ENCODE measurements around the gene ZMAT5.
"Not testable (repeated sequence)": the region's sequence is repeated elsewhere in the genome, so short reads cannot be mapped to it uniquely, and the experiment has no call there.

ZMAT5 gene

GRCh38 chr22:29784451-29785361 lies 17.9 kb upstream of the ZMAT5 start:
- DNase-seq: no peak

- no peak for DNase-seq
Observed at GRCh38 chr22:29782061-29782845, 15.4 kb upstream of the ZMAT5 start.

GRCh38 chr22:29780748-29781676 lies 14.2 kb upstream of the ZMAT5 start:
- DNase-seq: no peak

- no peak for DNase-seq
Observed at GRCh38 chr22:29780220-29780619, 13.4 kb upstream of the ZMAT5 start.

GRCh38 chr22:29773233-29773632 lies 6.4 kb upstream of the ZMAT5 start:
- no peak for DNase-seq

GRCh38 chr22:29772170-29772641 lies 5.4 kb upstream of the ZMAT5 start:
- no peak for DNase-seq

GRCh38 chr22:29769723-29770321 lies 3.0 kb upstream of the ZMAT5 start:
- no peak for DNase-seq

- DNase-seq: no peak
Observed at GRCh38 chr22:29768052-29768693, 1.4 kb upstream of the ZMAT5 start.

GRCh38 chr22:29767171-29768051 lies 604 bp upstream of the ZMAT5 start, which contains the start of gene UQCR10:
Gene UQCR10 (plus strand): TSS chr22:29767369. CDS start chr22:29767399, 30 bp downstream.
- peak; percentile 86 for DNase-seq

- DNase-seq: peak; percentile 36
Observed at GRCh38 chr22:29765905-29766631, 739 bp downstream of the ZMAT5 start.

- DNase-seq: peak; percentile 85
Observed at GRCh38 chr22:29762263-29762662, 4.5 kb downstream of the ZMAT5 start.

GRCh38 chr22:29758959-29759358 lies 7.8 kb downstream of the ZMAT5 start:
- no peak for DNase-seq

- no peak for DNase-seq
Observed at GRCh38 chr22:29758068-29758622, 8.7 kb downstream of the ZMAT5 start.

GRCh38 chr22:29757096-29757495 lies 9.7 kb downstream of the ZMAT5 start:
- DNase-seq: no peak

- peak; percentile 33 for DNase-seq
Observed at GRCh38 chr22:29756341-29756740, 10.5 kb downstream of the ZMAT5 start.

- peak; percentile 60 for DNase-seq
Observed at GRCh38 chr22:29755889-29756288, 10.9 kb downstream of the ZMAT5 start.

GRCh38 chr22:29754658-29755395 lies 12.0 kb downstream of the ZMAT5 start:
- DNase-seq: not testable (repeated sequence)

- no peak for DNase-seq
Observed at GRCh38 chr22:29753808-29754657, 12.8 kb downstream of the ZMAT5 start.

Data from NCI-H146 (cell line).